Measurements from ENCODE around the gene BABAM2.

BABAM2 gene

GRCh38 chr2:27888790-27889189, 1.7 kb upstream of the BABAM2 start:
- no peak for TF ChIP-seq POLR2A (IDR thresholded peaks at IDR 0.05; ENCODE audit: extremely low read depth, insufficient read length)
- no peak for TF ChIP-seq MAX (IDR thresholded peaks at IDR 0.05; ENCODE audit: low read depth, low read length)
- TF ChIP-seq CTCF (IDR thresholded peaks at IDR 0.05; ENCODE audit: low read depth, low read length): no peak
- TF ChIP-seq MYC (IDR thresholded peaks at IDR 0.05; ENCODE audit: low read depth, low read length): no peak
- H3K4me3 ChIP-seq (ENCODE audit: low read depth, low read length): peak overlapping the region; percentile 83
- no peak for DNase-seq (ENCODE audit: low read depth)

GRCh38 chr2:27889774-27890145, 769 bp upstream of the BABAM2 start:
- TF ChIP-seq CTCF (IDR thresholded peaks at IDR 0.05; ENCODE audit: low read depth, low read length): no peak
- no peak for TF ChIP-seq MAX (IDR thresholded peaks at IDR 0.05; ENCODE audit: low read depth, low read length)
- peak overlapping the region; percentile 83 for H3K4me3 ChIP-seq (ENCODE audit: low read depth, low read length)
- no peak for DNase-seq (ENCODE audit: low read depth)

- DNase-seq (ENCODE audit: low read depth): peak; percentile 84
- H3K4me3 ChIP-seq (ENCODE audit: low read depth, low read length): peak overlapping the region; percentile 92
- TF ChIP-seq MAX (IDR thresholded peaks at IDR 0.05; ENCODE audit: low read depth, low read length): peak; percentile 94
- TF ChIP-seq MYC (IDR thresholded peaks at IDR 0.05; ENCODE audit: low read depth, low read length): peak; percentile 95
- TF ChIP-seq POLR2A (IDR thresholded peaks at IDR 0.05; ENCODE audit: extremely low read depth, insufficient read length): no peak
Observed at GRCh38 chr2:27890924-27891672, 569 bp downstream of the BABAM2 start.

GRCh38 chr2:27891673-27892105, 1.2 kb downstream of the BABAM2 start:
- no peak for TF ChIP-seq MYC (IDR thresholded peaks at IDR 0.05; ENCODE audit: low read depth, low read length)
- no peak for TF ChIP-seq CTCF (IDR thresholded peaks at IDR 0.05; ENCODE audit: low read depth, low read length)
- no peak for TF ChIP-seq MAX (IDR thresholded peaks at IDR 0.05; ENCODE audit: low read depth, low read length)
- no peak for TF ChIP-seq POLR2A (IDR thresholded peaks at IDR 0.05; ENCODE audit: extremely low read depth, insufficient read length)
- H3K4me3 ChIP-seq (ENCODE audit: low read depth, low read length): peak overlapping the region; percentile 92
- no peak for DNase-seq (ENCODE audit: low read depth)

- peak; percentile 27 for DNase-seq (ENCODE audit: low read depth)
- H3K4me3 ChIP-seq (ENCODE audit: low read depth, low read length): no peak overlapping the region
- TF ChIP-seq MYC (IDR thresholded peaks at IDR 0.05; ENCODE audit: low read depth, low read length) (no peak), POLR2A (IDR thresholded peaks at IDR 0.05; ENCODE audit: extremely low read depth, insufficient read length) (no peak), MAX (IDR thresholded peaks at IDR 0.05; ENCODE audit: low read depth, low read length) (no peak), CTCF (IDR thresholded peaks at IDR 0.05; ENCODE audit: low read depth, low read length) (no peak)
Observed at GRCh38 chr2:27893006-27893405, 2.5 kb downstream of the BABAM2 start.

GRCh38 chr2:27897717-27898116, 7.2 kb downstream of the BABAM2 start:
- H3K4me3 ChIP-seq (ENCODE audit: low read depth, low read length): no peak overlapping the region
- TF ChIP-seq MYC (IDR thresholded peaks at IDR 0.05; ENCODE audit: low read depth, low read length) (no peak), MAX (IDR thresholded peaks at IDR 0.05; ENCODE audit: low read depth, low read length) (no peak), POLR2A (IDR thresholded peaks at IDR 0.05; ENCODE audit: extremely low read depth, insufficient read length) (no peak), CTCF (IDR thresholded peaks at IDR 0.05; ENCODE audit: low read depth, low read length) (no peak)
- DNase-seq (ENCODE audit: low read depth): no peak
